ENCODE results near the gene ACVR2B. TPM values are rescaled to one million over a fixed set of nuclear protein-coding genes. Genes with fewer than 3 reads are reported as not detected.

Gene ACVR2B
- total and polyA plus RNA-seq, 2 experiments from 2014 or later, result 27.9 to 98.7 TPM

DNA sequence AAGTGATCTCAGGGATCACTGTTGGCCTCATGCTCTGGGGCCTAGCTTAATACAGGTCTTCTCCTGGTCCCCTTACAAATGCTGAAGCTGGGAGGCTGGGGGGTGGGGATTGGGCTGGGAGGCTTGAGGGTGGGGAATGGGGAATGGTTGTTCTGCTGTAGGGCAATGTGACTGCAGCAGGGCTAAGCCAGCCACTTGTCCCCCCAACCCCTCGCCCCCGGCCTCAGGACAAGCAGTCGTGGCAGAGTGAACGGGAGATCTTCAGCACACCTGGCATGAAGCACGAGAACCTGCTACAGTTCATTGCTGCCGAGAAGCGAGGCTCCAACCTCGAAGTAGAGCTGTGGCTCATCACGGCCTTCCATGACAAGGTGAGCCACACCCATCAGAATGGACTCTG, 25.2 kb downstream of the ACVR2B start:
- Mint-ChIP-seq H3K36me3 (ENCODE audit: low read depth) (peaks cover 57% of the 10 kb centered on the region), H3K27ac (no peak overlapping the region), H3K4me1 (peaks cover 13% of the 10 kb centered on the region), H3K9me3 (peaks cover 4% of the 10 kb centered on the region; the same call in 2 of the 3 replicates), H3K27me3 (ENCODE audit: insufficient read depth, low read depth, poor library complexity) (peaks cover 4% of the 10 kb centered on the region), H3K4me3 (no peak overlapping the region)
- H3K36me3 ChIP-seq (ENCODE audit: insufficient read depth), result peaks cover 30% of the 10 kb centered on the region
- H3K27me3 ChIP-seq (ENCODE audit: insufficient read depth), result no peaks in the 10 kb centered on the region
- H3K79me2 ChIP-seq (replicated peaks; ENCODE audit: insufficient read depth), result peaks cover 40% of the 10 kb centered on the region
- no peak for ATAC-seq
- H3F3A ChIP-seq (replicated peaks; ENCODE audit: low read depth), result no peaks in the 10 kb centered on the region
- no peaks in the 10 kb centered on the region for H3K4me1 ChIP-seq (ENCODE audit: insufficient read depth)
- no peaks in the 10 kb centered on the region for H3K9me2 ChIP-seq (ENCODE audit: insufficient read depth)
- H4K20me1 ChIP-seq (replicated peaks; ENCODE audit: insufficient read depth), result peaks cover 18% of the 10 kb centered on the region
- no peak overlapping the region for H2AFZ ChIP-seq
- H3K4me3 ChIP-seq, result no peak overlapping the region
- no peak for DNase-seq (ENCODE audit: low spot score)
- no peak overlapping the region for H3K4me2 ChIP-seq
- no peak overlapping the region for H3K27ac ChIP-seq (ENCODE audit: low read depth)
- TF ChIP-seq, protein P1, sequence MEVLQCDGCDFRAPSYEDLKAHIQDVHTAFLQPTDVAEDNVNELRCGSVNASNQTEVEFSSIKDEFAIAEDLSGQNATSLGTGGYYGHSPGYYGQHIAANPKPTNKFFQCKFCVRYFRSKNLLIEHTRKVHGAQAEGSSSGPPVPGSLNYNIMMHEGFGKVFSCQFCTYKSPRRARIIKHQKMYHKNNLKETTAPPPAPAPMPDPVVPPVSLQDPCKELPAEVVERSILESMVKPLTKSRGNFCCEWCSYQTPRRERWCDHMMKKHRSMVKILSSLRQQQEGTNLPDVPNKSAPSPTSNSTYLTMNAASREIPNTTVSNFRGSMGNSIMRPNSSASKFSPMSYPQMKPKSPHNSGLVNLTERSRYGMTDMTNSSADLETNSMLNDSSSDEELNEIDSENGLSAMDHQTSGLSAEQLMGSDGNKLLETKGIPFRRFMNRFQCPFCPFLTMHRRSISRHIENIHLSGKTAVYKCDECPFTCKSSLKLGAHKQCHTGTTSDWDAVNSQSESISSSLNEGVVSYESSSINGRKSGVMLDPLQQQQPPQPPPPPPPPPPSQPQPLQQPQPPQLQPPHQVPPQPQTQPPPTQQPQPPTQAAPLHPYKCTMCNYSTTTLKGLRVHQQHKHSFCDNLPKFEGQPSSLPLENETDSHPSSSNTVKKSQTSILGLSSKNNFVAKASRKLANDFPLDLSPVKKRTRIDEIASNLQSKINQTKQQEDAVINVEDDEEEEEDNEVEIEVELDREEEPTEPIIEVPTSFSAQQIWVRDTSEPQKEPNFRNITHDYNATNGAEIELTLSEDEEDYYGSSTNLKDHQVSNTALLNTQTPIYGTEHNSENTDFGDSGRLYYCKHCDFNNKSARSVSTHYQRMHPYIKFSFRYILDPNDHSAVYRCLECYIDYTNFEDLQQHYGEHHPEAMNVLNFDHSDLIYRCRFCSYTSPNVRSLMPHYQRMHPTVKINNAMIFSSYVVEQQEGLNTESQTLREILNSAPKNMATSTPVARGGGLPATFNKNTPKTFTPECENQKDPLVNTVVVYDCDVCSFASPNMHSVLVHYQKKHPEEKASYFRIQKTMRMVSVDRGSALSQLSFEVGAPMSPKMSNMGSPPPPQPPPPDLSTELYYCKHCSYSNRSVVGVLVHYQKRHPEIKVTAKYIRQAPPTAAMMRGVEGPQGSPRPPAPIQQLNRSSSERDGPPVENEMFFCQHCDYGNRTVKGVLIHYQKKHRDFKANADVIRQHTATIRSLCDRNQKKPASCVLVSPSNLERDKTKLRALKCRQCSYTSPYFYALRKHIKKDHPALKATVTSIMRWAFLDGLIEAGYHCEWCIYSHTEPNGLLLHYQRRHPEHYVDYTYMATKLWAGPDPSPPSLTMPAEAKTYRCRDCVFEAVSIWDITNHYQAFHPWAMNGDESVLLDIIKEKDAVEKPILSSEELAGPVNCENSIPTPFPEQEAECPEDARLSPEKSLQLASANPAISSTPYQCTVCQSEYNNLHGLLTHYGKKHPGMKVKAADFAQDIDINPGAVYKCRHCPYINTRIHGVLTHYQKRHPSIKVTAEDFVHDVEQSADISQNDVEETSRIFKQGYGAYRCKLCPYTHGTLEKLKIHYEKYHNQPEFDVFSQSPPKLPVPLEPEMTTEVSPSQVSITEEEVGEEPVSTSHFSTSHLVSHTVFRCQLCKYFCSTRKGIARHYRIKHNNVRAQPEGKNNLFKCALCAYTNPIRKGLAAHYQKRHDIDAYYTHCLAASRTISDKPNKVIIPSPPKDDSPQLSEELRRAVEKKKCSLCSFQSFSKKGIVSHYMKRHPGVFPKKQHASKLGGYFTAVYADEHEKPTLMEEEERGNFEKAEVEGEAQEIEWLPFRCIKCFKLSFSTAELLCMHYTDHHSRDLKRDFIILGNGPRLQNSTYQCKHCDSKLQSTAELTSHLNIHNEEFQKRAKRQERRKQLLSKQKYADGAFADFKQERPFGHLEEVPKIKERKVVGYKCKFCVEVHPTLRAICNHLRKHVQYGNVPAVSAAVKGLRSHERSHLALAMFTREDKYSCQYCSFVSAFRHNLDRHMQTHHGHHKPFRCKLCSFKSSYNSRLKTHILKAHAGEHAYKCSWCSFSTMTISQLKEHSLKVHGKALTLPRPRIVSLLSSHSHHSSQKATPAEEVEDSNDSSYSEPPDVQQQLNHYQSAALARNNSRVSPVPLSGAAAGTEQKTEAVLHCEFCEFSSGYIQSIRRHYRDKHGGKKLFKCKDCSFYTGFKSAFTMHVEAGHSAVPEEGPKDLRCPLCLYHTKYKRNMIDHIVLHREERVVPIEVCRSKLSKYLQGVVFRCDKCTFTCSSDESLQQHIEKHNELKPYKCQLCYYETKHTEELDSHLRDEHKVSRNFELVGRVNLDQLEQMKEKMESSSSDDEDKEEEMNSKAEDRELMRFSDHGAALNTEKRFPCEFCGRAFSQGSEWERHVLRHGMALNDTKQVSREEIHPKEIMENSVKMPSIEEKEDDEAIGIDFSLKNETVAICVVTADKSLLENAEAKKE (CRISPR knock-in tag; IDR thresholded peaks at IDR 0.05), result no peak
- TF ChIP-seq, protein P2, sequence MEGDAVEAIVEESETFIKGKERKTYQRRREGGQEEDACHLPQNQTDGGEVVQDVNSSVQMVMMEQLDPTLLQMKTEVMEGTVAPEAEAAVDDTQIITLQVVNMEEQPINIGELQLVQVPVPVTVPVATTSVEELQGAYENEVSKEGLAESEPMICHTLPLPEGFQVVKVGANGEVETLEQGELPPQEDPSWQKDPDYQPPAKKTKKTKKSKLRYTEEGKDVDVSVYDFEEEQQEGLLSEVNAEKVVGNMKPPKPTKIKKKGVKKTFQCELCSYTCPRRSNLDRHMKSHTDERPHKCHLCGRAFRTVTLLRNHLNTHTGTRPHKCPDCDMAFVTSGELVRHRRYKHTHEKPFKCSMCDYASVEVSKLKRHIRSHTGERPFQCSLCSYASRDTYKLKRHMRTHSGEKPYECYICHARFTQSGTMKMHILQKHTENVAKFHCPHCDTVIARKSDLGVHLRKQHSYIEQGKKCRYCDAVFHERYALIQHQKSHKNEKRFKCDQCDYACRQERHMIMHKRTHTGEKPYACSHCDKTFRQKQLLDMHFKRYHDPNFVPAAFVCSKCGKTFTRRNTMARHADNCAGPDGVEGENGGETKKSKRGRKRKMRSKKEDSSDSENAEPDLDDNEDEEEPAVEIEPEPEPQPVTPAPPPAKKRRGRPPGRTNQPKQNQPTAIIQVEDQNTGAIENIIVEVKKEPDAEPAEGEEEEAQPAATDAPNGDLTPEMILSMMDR (conservative IDR thresholded peaks at IDR 0.05; ENCODE audit: low read depth in 2 of 2), result no peak
- TF ChIP-seq POLR2AphosphoS5 (IDR thresholded peaks at IDR 0.05; ENCODE audit: low read depth) (no peak), JUNB (IDR thresholded peaks at IDR 0.05; ENCODE audit: unreplicated experiment) (no peak), CREB1 (CRISPR knock-in tag; IDR thresholded peaks at IDR 0.05; ENCODE audit: low read depth) (no peak), STAT1 (IDR thresholded peaks at IDR 0.05; ENCODE audit: unreplicated experiment) (no peak), ZNF114 (CRISPR knock-in tag; IDR thresholded peaks at IDR 0.05) (no peak), EZH2phosphoT487 (IDR thresholded peaks at IDR 0.05; ENCODE audit: unreplicated experiment) (no peak), EZH2 (IDR thresholded peaks at IDR 0.05; ENCODE audit: low read depth, unreplicated experiment) (no peak)
- TF ChIP-seq, protein P3, sequence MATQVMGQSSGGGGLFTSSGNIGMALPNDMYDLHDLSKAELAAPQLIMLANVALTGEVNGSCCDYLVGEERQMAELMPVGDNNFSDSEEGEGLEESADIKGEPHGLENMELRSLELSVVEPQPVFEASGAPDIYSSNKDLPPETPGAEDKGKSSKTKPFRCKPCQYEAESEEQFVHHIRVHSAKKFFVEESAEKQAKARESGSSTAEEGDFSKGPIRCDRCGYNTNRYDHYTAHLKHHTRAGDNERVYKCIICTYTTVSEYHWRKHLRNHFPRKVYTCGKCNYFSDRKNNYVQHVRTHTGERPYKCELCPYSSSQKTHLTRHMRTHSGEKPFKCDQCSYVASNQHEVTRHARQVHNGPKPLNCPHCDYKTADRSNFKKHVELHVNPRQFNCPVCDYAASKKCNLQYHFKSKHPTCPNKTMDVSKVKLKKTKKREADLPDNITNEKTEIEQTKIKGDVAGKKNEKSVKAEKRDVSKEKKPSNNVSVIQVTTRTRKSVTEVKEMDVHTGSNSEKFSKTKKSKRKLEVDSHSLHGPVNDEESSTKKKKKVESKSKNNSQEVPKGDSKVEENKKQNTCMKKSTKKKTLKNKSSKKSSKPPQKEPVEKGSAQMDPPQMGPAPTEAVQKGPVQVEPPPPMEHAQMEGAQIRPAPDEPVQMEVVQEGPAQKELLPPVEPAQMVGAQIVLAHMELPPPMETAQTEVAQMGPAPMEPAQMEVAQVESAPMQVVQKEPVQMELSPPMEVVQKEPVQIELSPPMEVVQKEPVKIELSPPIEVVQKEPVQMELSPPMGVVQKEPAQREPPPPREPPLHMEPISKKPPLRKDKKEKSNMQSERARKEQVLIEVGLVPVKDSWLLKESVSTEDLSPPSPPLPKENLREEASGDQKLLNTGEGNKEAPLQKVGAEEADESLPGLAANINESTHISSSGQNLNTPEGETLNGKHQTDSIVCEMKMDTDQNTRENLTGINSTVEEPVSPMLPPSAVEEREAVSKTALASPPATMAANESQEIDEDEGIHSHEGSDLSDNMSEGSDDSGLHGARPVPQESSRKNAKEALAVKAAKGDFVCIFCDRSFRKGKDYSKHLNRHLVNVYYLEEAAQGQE (IDR thresholded peaks at IDR 0.05; ENCODE audit: unreplicated experiment), result no peak
